Stimulated activated CD4-positive, alpha-beta T cell treated with anti-CD3 and anti-CD28 coated beads, Interleukin-2, amount 100 ng/mL, for 4 hours (primary cell): ENCODE results near the gene RIGI.
"Not testable (repeated sequence)": the region's sequence is repeated elsewhere in the genome, so short reads cannot be mapped to it uniquely, and the experiment has no call there.

Source experiments
- DNase-seq: peaks from one replicate; pipeline ENCODE4 v3.0.0-alpha.2; 2020; ENCODE audit warnings: low read depth

Gene RIGI

DNA sequence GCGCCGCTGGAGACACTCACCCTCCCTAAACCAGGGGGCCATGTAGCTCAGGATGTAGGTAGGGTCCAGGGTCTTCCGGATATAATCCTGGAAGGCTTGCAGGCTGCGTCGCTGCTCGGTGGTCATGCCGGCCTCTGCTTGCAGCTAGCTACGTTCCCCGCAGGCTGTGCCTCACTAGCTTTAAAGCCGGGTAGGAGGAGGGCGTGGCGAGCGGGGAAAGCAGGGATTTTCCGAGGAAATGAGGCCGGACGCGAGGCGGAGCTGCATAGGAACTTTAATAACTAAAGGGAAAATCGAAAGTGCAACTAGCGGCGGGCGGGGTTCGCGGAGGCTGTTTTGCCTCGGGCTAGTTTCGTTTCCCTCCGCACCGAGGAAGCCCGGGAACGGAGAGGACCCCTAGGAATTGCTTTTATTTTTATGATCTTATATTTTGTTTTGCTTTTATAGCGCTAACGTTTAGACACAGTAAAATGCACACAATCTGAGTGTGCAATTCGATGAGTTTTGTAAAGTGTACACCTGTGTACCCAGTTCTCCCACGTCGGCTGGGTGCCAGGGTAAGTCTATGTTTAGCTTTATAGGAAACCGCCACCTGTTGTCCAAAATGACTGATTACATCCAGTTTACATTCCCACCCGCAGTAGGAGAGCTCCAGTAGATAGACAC, at the start of gene RIGI:
RIGI (minus strand) TSS at position 156 of the 666 bp plus-strand sequence; CDS start at position 126, 30 bp downstream.
- peak; percentile 77 for DNase-seq

- no peak for DNase-seq
These were observed 48.9 kb upstream of the RIGI start for GRCh38 chr9:32574858-32575257.

GRCh38 chr9:32573821-32574220, 47.8 kb upstream of the RIGI start:
- DNase-seq, result no peak

- peak; percentile 95 for DNase-seq
These were observed 47.0 kb upstream of the RIGI start, which contains the start of gene NDUFB6 for GRCh38 chr9:32572900-32573523. Gene NDUFB6 (minus strand): TSS chr9:32573159. CDS start chr9:32573060, 99 bp downstream.

DNA sequence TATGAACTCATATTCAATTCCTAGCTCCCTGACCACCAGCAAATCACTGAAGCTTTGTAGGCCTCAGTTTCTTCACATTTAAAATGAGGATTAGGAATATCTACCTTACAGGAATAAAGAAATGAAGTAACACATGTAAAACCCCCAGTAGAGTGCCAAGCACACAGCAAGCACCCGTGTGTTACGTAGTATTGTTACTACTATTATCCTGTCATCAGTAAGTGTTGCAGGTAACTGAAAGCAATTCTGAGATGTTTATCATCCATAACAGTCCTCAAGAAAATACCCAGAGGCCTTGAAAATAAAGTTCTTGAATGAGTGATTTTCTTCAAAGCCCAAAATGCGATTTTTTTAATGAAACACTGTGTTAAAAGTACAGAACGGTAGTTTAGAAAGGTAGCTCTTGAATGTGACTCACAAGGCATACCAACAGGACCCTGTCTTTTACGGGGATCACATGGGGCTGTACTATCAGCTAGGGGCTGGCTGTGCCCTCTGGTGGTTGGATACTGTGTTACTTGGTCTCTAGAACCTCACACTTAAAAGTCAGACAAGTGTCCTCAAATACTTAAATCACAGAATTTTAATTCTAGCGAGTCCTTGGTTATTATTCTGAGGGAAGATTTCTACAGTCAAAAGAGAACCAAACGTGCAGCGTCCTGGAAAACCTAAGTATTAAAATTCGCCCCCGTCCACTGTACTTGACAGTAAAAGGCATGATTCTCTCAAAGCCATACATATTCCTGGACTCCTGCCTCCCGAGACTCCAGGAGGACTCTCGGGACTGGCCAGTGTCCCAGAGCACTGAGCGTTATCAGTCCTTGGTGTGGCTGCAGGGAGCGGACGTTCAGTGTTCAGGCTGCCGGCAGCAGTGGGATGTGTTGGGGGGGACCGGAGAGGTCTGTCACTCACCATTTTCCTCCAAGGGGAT, 46.2 kb upstream of the RIGI start:
- DNase-seq, result peak; percentile 74

GRCh38 chr9:32570262-32570661, 44.3 kb upstream of the RIGI start:
- DNase-seq, result no peak

DNA sequence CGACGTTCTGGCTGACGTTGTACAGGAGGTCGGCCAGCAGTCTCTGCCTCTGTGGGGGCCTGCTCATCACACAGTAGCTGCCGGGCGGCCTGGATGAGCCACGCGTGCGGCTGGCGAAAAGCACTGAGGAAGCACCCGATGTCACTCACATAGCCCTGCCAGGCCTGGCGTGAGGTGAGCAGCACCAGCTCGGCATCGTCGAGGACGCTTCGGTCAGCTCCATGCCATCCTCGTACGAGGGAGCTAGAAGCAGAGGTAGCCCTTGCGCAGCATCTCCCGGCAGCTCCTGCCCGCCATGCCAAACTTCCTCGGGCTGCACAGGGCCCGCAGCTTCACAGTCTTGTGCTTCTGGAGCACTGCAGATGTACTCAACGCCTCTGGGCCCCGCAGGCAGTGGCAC, 40.8 kb upstream of the RIGI start:
- DNase-seq, result no peak

DNA sequence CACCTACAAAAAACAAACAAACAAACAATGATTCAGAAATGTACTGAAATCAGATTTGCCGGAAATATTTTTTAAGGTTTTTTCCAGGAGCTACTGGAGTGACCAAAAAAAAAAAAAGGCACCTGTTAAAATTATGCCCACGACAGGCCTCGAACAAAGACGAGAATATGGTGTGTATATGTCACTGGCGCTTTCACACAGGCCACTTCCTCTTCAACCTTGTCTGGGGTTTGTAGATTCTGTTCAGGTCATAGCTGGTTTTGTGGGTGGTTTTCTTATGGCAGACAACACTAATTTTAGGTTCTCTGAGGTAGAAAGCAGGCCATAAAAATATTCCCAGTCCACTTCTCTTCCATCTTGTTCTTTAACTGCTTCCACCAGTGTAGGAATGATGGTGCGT, 40.0 kb upstream of the RIGI start:
- no peak for DNase-seq

- DNase-seq, result no peak
These were observed 32.5 kb upstream of the RIGI start for GRCh38 chr9:32558408-32558934.

- no peak for DNase-seq
These were observed 28.6 kb upstream of the RIGI start for GRCh38 chr9:32554591-32554990.

- DNase-seq, result no peak
These were observed 28.1 kb upstream of the RIGI start for GRCh38 chr9:32554107-32554506.

DNA sequence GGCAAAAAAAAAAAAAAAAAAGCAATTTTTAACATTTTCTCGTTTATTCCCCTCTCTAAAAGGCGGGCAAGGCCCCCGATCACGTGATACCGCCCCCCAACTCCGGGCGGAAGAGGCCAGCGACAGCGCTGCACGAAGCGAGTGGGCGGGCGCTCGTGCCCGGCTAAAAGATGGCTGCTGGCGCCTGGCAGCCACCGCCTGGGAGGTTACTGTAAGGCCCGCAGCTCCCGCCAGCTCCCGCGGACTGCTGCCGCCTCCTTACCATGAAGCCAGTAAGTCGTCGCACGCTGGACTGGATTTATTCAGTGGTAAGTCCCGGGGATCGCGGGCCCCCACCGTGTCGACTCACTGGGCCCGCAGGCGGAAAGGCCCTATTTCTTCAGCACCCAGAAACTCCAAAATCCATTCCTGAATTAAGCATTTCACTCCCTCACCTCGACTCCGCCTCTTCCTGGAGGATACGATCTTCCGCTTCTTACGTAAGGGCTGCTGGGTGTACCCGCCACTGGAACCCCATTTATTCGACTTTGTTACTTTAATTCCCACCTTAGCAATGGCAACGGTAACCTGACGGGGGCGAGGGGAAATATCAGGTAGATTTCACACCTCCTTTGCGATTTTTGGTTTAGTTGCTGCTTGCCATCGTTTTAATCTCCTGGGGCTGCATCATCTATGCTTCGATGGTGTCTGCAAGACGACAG, 26.3 kb upstream of the RIGI start, which contains the start of the genes SMIM27 and TOPORS:
SMIM27 (plus strand) TSS at position 156 of the 701 bp plus-strand sequence; CDS start at position 264, 108 bp downstream.
TOPORS (minus strand) TSS at position 415 of the 701 bp plus-strand sequence; CDS start at position 265, 150 bp downstream.
- DNase-seq, result peak; percentile 88

DNA sequence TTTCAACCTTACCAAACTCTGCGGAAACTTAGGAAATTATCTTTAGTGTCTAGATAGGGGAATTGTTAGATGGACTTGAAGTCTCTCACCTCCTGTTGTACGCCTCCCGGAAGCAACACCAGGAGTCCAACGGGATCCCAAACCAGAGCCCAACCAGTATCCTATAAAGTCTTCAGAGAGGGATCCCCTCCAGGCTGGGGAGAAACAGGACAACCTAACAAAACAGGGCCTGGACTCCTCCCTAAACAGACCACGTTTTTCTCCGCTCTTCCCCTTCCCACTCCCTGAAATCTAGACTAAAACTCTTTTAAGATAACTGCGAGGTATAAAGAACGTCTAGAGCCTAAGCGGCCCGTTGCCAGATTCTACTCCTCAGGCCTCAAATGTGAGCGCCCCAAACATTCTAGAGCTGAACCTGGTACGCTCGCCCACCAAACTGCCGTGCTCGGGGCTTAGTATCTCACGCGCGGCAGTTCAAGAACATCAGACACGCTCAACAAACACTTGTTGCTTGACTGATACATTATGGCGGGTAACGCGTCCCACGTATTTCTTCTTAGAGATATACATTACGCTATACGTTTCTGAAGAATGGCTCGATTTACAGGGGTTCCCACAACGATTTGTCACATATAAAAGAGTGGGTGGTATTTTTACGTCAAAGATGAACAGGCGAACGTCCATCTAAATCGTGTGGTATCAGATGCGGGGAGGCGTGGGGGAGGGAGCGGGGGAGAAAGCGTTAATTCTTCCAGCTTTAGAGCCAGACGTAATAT, 25.5 kb upstream of the RIGI start:
- peak; percentile 17 for DNase-seq

GRCh38 chr9:32550562-32551275, 24.7 kb upstream of the RIGI start:
- DNase-seq, result peak; percentile 89

GRCh38 chr9:32550150-32550561, 24.2 kb upstream of the RIGI start:
- DNase-seq, result no peak

DNA sequence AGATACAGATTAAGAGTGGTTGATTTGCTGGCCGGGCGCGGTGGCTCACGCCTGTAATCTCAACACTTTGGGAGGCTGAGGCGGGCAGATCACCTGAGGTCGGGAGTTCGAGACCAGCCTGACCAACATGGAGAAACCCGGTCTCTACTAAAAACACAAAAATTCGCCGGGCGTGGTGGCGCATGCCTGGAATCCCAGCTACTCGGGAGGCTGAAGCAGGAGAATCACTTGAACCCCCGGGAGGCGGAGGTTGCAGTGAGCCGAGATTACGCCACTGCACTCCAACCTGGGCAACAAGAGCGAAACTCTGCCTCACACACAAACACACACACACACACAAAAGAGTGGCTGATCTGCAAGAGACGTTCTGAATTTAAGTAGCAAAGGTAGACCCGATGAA, 22.2 kb upstream of the RIGI start:
- not testable (repeated sequence) for DNase-seq

DNA sequence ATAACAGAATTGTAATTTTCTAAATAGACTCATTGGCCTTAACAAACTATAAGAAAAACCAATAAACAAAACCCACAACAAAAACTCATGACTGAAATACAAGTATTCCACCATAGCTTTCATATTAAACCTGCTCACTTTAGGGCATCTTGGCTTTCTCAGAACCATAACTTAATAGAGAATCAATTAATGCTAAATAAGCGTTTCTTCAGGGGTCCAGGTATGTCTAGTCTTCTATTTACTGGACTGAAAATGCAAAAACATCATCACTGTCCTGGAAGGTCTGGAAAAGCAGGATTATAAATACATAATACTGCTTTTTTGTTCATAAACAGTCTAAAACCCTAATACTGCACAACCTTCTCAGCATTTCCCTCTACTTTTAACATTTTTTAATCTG, 19.9 kb upstream of the RIGI start:
- DNase-seq, result no peak

DNA sequence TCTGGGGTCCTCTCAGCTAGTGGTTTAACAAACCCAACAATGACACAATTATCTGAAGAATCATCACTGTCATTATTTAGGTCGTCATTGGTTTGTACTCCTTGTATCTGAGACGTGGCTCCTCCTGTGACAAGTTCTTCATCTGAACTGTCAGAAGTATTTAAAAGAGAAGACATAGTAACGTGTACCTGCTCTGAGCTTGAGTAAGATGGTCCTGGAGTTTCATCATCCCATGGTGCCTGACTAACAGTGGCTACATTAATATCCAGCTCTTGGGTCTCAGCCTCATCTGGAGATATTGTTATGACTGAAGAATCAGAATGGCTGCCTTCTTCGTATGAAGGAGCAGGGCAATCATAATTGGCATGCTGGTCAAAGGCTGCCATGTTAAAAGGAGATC, 17.1 kb upstream of the RIGI start:
- no peak for DNase-seq

GRCh38 chr9:32533816-32534215, 7.8 kb upstream of the RIGI start:
- no peak for DNase-seq

DNA sequence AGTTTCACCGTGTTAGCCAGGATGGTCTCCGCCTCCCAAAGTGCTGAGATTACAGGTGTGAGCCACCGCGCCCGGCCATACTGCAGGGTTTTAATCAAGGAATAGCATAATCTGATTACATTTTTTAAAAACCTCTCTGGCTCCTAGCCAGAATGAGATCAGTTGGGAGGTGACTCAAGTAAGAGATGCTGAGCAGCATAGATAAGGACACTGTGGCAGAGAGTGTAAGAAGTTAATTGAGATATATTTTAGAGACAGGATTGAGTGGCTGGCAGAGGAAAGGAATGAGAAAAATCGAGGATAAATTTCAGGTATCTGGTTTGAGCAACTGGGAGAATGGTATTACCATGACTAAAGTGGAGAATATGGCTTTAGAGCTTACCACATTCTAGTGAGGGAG, 7.3 kb upstream of the RIGI start:
- no peak for DNase-seq
